K562 (cell line): Measurements from ENCODE around the gene F12. TPM values are rescaled to one million over a fixed set of nuclear protein-coding genes. Genes with fewer than 3 reads are reported as not detected.

Experiments
- ATF7 ChIP-seq: fragments of 450-650 bp; IDR thresholded peaks from 2 replicates; pipeline ENCODE4 v1.7.1; 2014; ENCODE audit warnings: mild to moderate bottlenecking, moderate library complexity
- BACH1 ChIP-seq: fragments of 200-800 bp; sonication (Bioruptor generic); IDR thresholded peaks from 2 replicates; pipeline ENCODE4 v1.6.1; 2016; ENCODE audit warnings: missing genetic modification characterization, missing compliant biosample characterization
- BRD9 ChIP-seq: fragments of 450-650 bp; IDR thresholded peaks from 2 replicates; pipeline ENCODE4 v1.6.1; 2018; ENCODE audit warnings: low read depth; ENCODE audit not compliant: partially characterized antibody
- KLF13 ChIP-seq: fragments of 450-650 bp; IDR thresholded peaks from 2 replicates; pipeline ENCODE4 v1.6.1; 2016; ENCODE audit warnings: missing genetic modification characterization, low read depth, mild to moderate bottlenecking, missing compliant biosample characterization, moderate library complexity, borderline replicate concordance
- NR2C2 ChIP-seq, 2 experiments: fragments of 200-800 bp in 1 of 2; sonication (Bioruptor generic) in 1 of 2; sonication (generic) in 1 of 2; formaldehyde crosslinking in 1 of 2; IDR thresholded peaks; 2 replicates each; pipeline versions ENCODE4 v1.6.1 to v1.8.0; 2016 to 2022; ENCODE audit warnings: mild to moderate bottlenecking in 1 of 2, missing compliant biosample characterization in 1 of 2, missing genetic modification characterization in 1 of 2, missing genetic modification reagents in 1 of 2
- RBBP5 ChIP-seq: fragments of 200-600 bp; sonication (generic); IDR thresholded peaks from 2 replicates; pipeline ENCODE4 v1.6.1; 2012; ENCODE audit warnings: borderline replicate concordance, mild to moderate bottlenecking, low read length, control low read depth, inconsistent platforms; ENCODE audit not compliant: insufficient read depth, poor library complexity, severe bottlenecking
- RBM22 ChIP-seq: fragments of 200-400 bp; formaldehyde crosslinking; IDR thresholded peaks from 2 replicates; pipeline ENCODE4 v1.6.1; 2018; ENCODE audit warnings: low read length, low read depth; ENCODE audit not compliant: poor library complexity, severe bottlenecking
- SAP30 ChIP-seq: fragments of 200-600 bp; sonication (generic); IDR thresholded peaks from 2 replicates; pipeline ENCODE4 v1.6.1; 2012; ENCODE audit warnings: borderline replicate concordance, low read depth, mild to moderate bottlenecking, moderate library complexity, low read length, control low read depth, inconsistent platforms; ENCODE audit not compliant: insufficient read depth, poor library complexity, severe bottlenecking
- SMC3 ChIP-seq: conservative IDR thresholded peaks from 2 replicates; pipeline ENCODE4 v1.6.1; 2011; ENCODE audit warnings: low read depth, low read length, improper control_type of control experiment; ENCODE audit not compliant: insufficient read depth
- TSC22D4 ChIP-seq: fragments of 450-650 bp; IDR thresholded peaks from 2 replicates; pipeline ENCODE4 v1.6.1; 2016; ENCODE audit warnings: missing genetic modification characterization, missing biosample characterization, control low read depth
- WHSC1 ChIP-seq: IDR thresholded peaks from one replicate; pipeline ENCODE4 v1.6.1; 2012; ENCODE audit warnings: low read length, control low read depth, inconsistent platforms
- polyA plus RNA-seq, 8 experiments: library from polyadenylated mRNA; depleted of rRNA in 4 of 8; stranded (reverse) in 5 of 8; unstranded in 3 of 8; fragments of >200 nt; fragmentation: Nextera tagmentation in 2 of 8; fragmentation: Illumina TruSeq in 1 of 8; extraction: Ambion mirVana in 2 of 8; extraction: Trizol in 1 of 8; gene quantifications; 2 replicates each; pipeline versions ENCODE4 v1.2.1 to v1.2.3, GENCODE V29; 2011 to 2014; ENCODE audit warnings: inconsistent platforms in 1 of 8, missing spikeins in 1 of 8
- total RNA-seq, 7 experiments: library from RNA; depleted of rRNA in 6 of 7; stranded (reverse); fragments of >200 nt in 6 of 7; fragmentation: Illumina TruSeq in 2 of 7; extraction: Trizol in 2 of 7; gene quantifications; 2 replicates each; pipeline versions ENCODE4 v1.2.1 to v1.2.3, GENCODE V29; 2011 to 2021; ENCODE audit warnings: low replicate concordance in 1 of 7
- TF ChIP-seq, protein P1 (sequence below), 2 experiments: fragments of 450-650 bp in 1 of 2; sonication (generic) in 1 of 2; formaldehyde crosslinking in 1 of 2; IDR thresholded peaks; 2 replicates each; pipeline versions ENCODE4 v1.7.1 to v1.9.0; 2016 to 2022; ENCODE audit warnings: inconsistent platforms in 1 of 2, mild to moderate bottlenecking in 1 of 2, missing genetic modification reagents in 1 of 2
- TF ChIP-seq, protein P2 (sequence below): fragments of 250-450 bp; sonication (Bioruptor Pico); IDR thresholded peaks from 2 replicates; pipeline ENCODE4 v1.8.0; 2021; ENCODE audit warnings: mild to moderate bottlenecking, moderate library complexity

Gene F12
- total and polyA plus RNA-seq, 9 of the 15 experiments (the other 6 are each of a cell fraction or from before 2014, with no cell fraction given), result 0.59 to 18.3 (median 3.6) TPM

GRCh38 chr5:177455661-177456590 is 46.6 kb upstream of the F12 start (continued):
- TF ChIP-seq, protein P1, sequence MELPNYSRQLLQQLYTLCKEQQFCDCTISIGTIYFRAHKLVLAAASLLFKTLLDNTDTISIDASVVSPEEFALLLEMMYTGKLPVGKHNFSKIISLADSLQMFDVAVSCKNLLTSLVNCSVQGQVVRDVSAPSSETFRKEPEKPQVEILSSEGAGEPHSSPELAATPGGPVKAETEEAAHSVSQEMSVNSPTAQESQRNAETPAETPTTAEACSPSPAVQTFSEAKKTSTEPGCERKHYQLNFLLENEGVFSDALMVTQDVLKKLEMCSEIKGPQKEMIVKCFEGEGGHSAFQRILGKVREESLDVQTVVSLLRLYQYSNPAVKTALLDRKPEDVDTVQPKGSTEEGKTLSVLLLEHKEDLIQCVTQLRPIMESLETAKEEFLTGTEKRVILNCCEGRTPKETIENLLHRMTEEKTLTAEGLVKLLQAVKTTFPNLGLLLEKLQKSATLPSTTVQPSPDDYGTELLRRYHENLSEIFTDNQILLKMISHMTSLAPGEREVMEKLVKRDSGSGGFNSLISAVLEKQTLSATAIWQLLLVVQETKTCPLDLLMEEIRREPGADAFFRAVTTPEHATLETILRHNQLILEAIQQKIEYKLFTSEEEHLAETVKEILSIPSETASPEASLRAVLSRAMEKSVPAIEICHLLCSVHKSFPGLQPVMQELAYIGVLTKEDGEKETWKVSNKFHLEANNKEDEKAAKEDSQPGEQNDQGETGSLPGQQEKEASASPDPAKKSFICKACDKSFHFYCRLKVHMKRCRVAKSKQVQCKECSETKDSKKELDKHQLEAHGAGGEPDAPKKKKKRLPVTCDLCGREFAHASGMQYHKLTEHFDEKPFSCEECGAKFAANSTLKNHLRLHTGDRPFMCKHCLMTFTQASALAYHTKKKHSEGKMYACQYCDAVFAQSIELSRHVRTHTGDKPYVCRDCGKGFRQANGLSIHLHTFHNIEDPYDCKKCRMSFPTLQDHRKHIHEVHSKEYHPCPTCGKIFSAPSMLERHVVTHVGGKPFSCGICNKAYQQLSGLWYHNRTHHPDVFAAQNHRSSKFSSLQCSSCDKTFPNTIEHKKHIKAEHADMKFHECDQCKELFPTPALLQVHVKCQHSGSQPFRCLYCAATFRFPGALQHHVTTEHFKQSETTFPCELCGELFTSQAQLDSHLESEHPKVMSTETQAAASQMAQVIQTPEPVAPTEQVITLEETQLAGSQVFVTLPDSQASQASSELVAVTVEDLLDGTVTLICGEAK (IDR thresholded peaks at IDR 0.05), result no peak
- TF ChIP-seq, protein P1 (CRISPR knock-in tag; IDR thresholded peaks at IDR 0.05), result no peak
- TF ChIP-seq RBBP5 (no peak), BRD9 (no peak), ATF7 (no peak), WHSC1 (no peak), TSC22D4 (tag) (no peak), SMC3 (peak; percentile 67), KLF13 (tag) (no peak), NR2C2 (CRISPR knock-in tag; IDR thresholded peaks at IDR 0.05) (no peak; the same call in none of the 2 replicates), NR2C2 (tag; IDR thresholded peaks at IDR 0.05) (0 out of 2 replicates have a peak, but pooled peaks have one; percentile 26), SAP30 (peak; percentile 15), BACH1 (tag) (no peak), RBM22 (peak; percentile 2)
- TF ChIP-seq, protein P2, sequence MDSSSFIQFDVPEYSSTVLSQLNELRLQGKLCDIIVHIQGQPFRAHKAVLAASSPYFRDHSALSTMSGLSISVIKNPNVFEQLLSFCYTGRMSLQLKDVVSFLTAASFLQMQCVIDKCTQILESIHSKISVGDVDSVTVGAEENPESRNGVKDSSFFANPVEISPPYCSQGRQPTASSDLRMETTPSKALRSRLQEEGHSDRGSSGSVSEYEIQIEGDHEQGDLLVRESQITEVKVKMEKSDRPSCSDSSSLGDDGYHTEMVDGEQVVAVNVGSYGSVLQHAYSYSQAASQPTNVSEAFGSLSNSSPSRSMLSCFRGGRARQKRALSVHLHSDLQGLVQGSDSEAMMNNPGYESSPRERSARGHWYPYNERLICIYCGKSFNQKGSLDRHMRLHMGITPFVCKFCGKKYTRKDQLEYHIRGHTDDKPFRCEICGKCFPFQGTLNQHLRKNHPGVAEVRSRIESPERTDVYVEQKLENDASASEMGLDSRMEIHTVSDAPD, result no peak
